Panc1 (cell line): ENCODE results near the gene EHD2.
"Not testable (repeated sequence)": the region's sequence is repeated elsewhere in the genome, so short reads cannot be mapped to it uniquely, and the experiment has no call there.

Experiments used
- CTCF ChIP-seq: fragments of 450-650 bp; IDR thresholded peaks from 2 replicates; pipeline ENCODE4 v1.5.1; 2017; ENCODE audit warnings: mild to moderate bottlenecking
- REST ChIP-seq, 2 experiments: IDR thresholded peaks; 2 replicates each; pipeline ENCODE4 v1.6.1; 2011 to 2012; ENCODE audit warnings: low read depth in 2 of 2, control low read depth in 1 of 2, low read length in 1 of 2, mild to moderate bottlenecking in 1 of 2, moderate library complexity in 1 of 2; ENCODE audit not compliant: insufficient read depth in 1 of 2

- not testable (repeated sequence) for TF ChIP-seq CTCF; REST (IDR thresholded peaks at IDR 0.05; ENCODE audit: insufficient read depth in 1 of 2, low read depth in 2 of 2, low read length in 1 of 2)
Measured at GRCh38 chr19:47668556-47668955, 44.7 kb upstream of the EHD2 start.
